CD4-positive, alpha-beta memory T cell (primary cell): ENCODE results near the gene HOXB9. TPM values are rescaled to one million over a fixed set of nuclear protein-coding genes. Genes with fewer than 3 reads are reported as not detected.

Experiments
- CTCF ChIA-PET: fragments of 350-600 bp; sonication (Branson Sonifier 250); formaldehyde crosslinking; loops from one replicate; lab custom pipeline; 2021; ENCODE audit warnings: inconsistent platforms; ENCODE audit not compliant: partially characterized antibody; lab: Charles Lee
- POLR2A ChIA-PET: fragments of 350-600 bp; sonication (Branson Sonifier 250); formaldehyde crosslinking; loops from one replicate; lab custom pipeline; 2021; ENCODE audit not compliant: partially characterized antibody; lab: Charles Lee
- DNase-seq, 5 donors: peaks; one replicate each; pipeline versions ENCODE4 v3.0.0 to v3.0.0-alpha.2; 2020 to 2022; ENCODE audit warnings: mixed read lengths in 1 of 5
- H3K27ac ChIP-seq: one replicate; pipeline ENCODE4 v1.7.0; 2013; ENCODE audit warnings: low read depth, low read length
- H3K27me3 ChIP-seq: 2 replicates; pipeline ENCODE4 v1.7.0; 2013; ENCODE audit warnings: mild to moderate bottlenecking, low read length, moderate library complexity; ENCODE audit not compliant: insufficient read depth
- H3K36me3 ChIP-seq: 2 replicates; pipeline ENCODE4 v1.7.0; 2013; ENCODE audit warnings: mild to moderate bottlenecking, low read length, moderate library complexity; ENCODE audit not compliant: insufficient read depth
- H3K4me1 ChIP-seq: 2 replicates; pipeline ENCODE4 v1.7.0; 2013; ENCODE audit warnings: mild to moderate bottlenecking, low read length, moderate library complexity; ENCODE audit not compliant: insufficient read depth
- H3K4me3 ChIP-seq, 2 donors: one replicate each; pipeline ENCODE4 v1.7.0; 2013; ENCODE audit warnings: low read length in 2 of 2, mild to moderate bottlenecking in 1 of 2
- H3K9me3 ChIP-seq, 2 donors: one replicate each; pipeline ENCODE4 v1.7.0; 2013; ENCODE audit warnings: low read length in 2 of 2, control low read depth in 1 of 2; ENCODE audit not compliant: control insufficient read depth in 1 of 2
- H3K27ac Mint-ChIP-seq, 7 donors: one replicate each; pipeline ENCODE4 v1.8.0; 2020 to 2021; ENCODE audit warnings: mixed read lengths in 7 of 7, mild to moderate bottlenecking in 6 of 7, inconsistent platforms in 3 of 7, moderate library complexity in 3 of 7
- H3K27me3 Mint-ChIP-seq, 2 donors: one replicate each; pipeline ENCODE4 v1.8.0; 2020 to 2021; ENCODE audit warnings: mixed read lengths in 2 of 2
- H3K36me3 Mint-ChIP-seq, 2 donors: one replicate each; pipeline ENCODE4 v1.8.0; 2020 to 2021; ENCODE audit warnings: mixed read lengths in 2 of 2, inconsistent platforms in 1 of 2, mild to moderate bottlenecking in 1 of 2
- H3K4me1 Mint-ChIP-seq, 4 donors: one replicate each; pipeline ENCODE4 v1.8.0; 2020 to 2021; ENCODE audit warnings: mixed read lengths in 4 of 4, mild to moderate bottlenecking in 1 of 4
- H3K4me3 Mint-ChIP-seq, 8 donors: one replicate each; pipeline ENCODE4 v1.8.0; 2020 to 2021; ENCODE audit warnings: mixed read lengths in 8 of 8, mild to moderate bottlenecking in 7 of 8, moderate library complexity in 6 of 8, inconsistent platforms in 3 of 8
- H3K9me3 Mint-ChIP-seq, 8 donors: one replicate each; pipeline ENCODE4 v1.8.0; 2020 to 2021; ENCODE audit warnings: mixed read lengths in 8 of 8, mild to moderate bottlenecking in 5 of 8, inconsistent platforms in 3 of 8, moderate library complexity in 1 of 8
- intact Hi-C: fragments of 100-400 bp; cut with micrococcal nuclease; formaldehyde crosslinking; loops from one replicate; pipeline ENCODE4 v1.15.1; 2023
- polyA plus RNA-seq, 2 donors: library from polyadenylated mRNA; unstranded; fragments of 300-500 nt; fragmentation: Illumina TruSeq; gene quantifications; one replicate each; pipeline ENCODE4 v1.2.3, GENCODE V29; 2021
- total RNA-seq, 2 experiments: library from RNA; stranded (reverse); gene quantifications; one replicate each; pipeline ENCODE4 v1.2.3, GENCODE V29; 2021

The HOXB9 gene
- total and polyA plus RNA-seq, 4 experiments from 2014 or later, result not detected

DNA sequence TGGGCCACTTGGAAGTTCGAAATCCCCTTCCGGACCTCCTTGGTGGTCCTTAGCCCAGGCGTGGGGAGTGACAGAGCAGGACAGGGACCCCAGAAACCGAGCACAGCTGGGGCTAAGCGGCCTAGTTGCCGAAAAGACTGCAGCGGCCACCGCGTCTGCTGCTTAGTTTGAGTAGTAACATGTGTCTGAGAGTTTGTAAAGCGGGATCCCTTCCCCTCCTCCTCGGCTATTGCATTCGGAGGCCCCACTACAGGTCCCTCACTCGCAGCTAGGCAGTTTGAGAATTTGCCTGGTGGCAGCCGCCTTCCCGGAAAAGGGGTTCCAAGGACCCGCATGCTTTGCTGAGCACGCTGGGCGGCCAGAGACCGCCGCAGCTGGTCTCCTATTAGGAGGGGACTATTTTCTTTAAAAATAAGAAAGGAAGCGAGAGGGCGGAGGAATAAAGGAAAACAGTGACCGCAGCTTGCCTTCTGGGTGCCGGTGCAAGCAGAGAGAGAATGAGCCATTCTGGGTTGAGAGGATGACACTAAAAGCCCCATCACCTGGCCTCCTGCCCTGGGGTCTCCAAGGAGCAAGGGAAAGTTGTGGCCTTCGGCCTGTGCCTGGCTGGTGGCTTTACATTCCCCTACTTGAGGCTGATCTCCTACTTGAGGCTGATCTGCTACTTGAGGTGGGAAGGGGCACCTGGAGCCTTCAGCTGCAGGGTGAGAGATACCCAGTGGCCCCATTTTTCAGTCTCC is 31.4 kb downstream of the HOXB9 start:
- Mint-ChIP-seq H3K9me3 (peaks cover 0 to 2% (median 0%) of the 10 kb centered on the region in 8 donors), H3K27ac (no peak overlapping the region), H3K4me1 (peaks cover 23 to 56% (median 42%) of the 10 kb centered on the region in 4 donors), H3K36me3 (no peaks in the 10 kb centered on the region), H3K27me3 (peaks cover 49 to 75% of the 10 kb centered on the region in 2 donors), H3K4me3 (peak overlapping the region in 1 of 8 donors; percentile 26)
- ChIA-PET POLR2A (no interaction called here), CTCF (interaction anchor here (0.7 to 6.0 kb wide), 10 partner anchors 24 to 515 kb away, joined by 3 to 59 read pairs (median 29); no protein-coding TSS in a partner anchor)
- no peak overlapping the region for H3K4me3 ChIP-seq
- no peak for DNase-seq
- no peaks in the 10 kb centered on the region for H3K36me3 ChIP-seq
- peaks cover 46% of the 10 kb centered on the region for H3K4me1 ChIP-seq
- intact Hi-C loops, result loop anchor here (1.0 to 5.0 kb wide), 2 partner anchors 102 to 567 kb away; no protein-coding TSS in a partner anchor
- no peaks in the 10 kb centered on the region for H3K9me3 ChIP-seq
- no peak overlapping the region for H3K27ac ChIP-seq
- peaks cover 53% of the 10 kb centered on the region for H3K27me3 ChIP-seq

DNA sequence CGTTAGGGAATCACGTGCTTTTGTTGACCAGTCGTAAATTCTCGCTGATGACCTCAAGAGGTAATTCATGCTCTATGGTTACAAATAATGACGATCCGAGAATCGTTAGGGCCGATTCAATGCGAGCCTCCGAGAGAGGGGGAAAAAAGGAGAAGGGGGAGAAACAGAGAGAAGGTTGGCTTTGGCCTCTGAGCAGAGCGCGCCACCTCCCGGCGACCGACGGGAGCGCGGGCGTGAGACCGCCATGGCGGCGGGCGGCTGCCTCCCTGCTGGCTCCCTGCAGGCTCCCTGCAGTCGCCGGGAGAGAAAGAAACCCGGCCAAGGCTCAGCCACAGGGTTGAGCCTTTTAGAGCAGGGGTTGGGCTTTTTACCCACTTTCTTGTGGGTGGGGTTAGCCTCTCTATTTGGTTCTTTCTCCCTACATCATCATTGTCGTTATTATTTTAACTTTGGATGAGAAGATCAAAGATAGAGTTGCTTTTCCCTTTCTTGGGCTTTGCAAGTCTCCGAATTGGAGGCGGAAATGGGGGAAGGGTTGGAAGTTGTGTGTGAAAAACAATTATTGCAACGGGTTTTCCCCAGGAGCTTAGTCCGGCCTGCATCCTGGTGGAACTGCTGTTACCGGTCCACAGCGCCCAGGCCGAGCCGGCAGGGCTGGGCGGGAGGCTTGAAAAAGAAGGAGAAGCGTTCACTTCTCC is 32.2 kb downstream of the HOXB9 start:
- peaks cover 23 to 55% (median 43%) of the 10 kb centered on the region in 4 donors for H3K4me1 Mint-ChIP-seq
- H3K4me3 ChIP-seq, result peak overlapping the region in 1 of 2 donors; percentile 30
- peaks cover 44 to 72% of the 10 kb centered on the region in 2 donors for H3K27me3 Mint-ChIP-seq

DNA sequence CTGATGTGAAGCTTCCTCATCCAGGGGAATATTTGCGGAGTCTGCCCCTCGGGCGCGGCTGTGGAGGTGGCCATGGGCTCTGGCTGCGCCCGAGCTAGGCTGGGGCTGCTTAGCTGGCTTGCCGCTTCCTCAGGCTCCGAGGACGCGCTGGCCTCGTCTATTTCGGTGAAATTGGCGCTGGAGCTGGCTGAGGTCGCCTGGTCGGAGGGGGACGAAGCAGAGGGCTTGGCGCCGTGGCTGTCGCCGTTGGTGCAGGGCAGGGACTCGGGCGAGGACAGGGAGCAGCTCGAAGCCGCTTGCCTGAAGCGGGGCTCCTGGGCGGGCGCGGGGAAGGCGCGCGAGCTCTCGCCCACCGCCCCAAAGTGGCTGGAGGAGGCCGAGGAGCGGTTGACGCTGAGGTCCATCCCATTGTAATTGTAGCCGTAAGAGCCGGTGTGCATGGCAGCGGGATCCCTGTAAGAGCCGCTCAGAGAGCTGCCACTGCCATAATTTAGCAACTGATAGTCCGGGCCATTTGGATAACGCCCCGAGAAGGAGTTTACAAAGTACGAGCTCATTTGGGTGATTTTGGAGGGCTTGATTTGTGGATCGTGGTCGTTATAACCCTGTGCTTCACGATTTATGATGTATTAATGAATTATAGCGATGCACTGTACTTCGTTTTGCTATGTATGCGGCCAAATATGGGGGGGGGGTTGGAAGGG is 32.9 kb downstream of the HOXB9 start, which contains the start of gene HOXB5:
TSS of gene HOXB5 (minus strand) at position 654 of the 704 bp plus-strand sequence. CDS start at position 557, 97 bp downstream.
- intact Hi-C loops, result loop anchor here (1.0 to 5.0 kb wide), 3 partner anchors 257 to 566 kb away; no protein-coding TSS in a partner anchor
- H3K4me1 Mint-ChIP-seq, result peaks cover 23 to 48% (median 39%) of the 10 kb centered on the region in 4 donors
- Histone ChIP-seq H3K4me3 (peak within 1 kb of the TSS in 1 of 2 donors; percentile 30), H3K9me3 (no peaks in the 10 kb centered on the region), H3K27ac (no peak within 1 kb of the TSS), H3K27me3 (peaks cover 46% of the 10 kb centered on the region), H3K36me3 (no peaks in the 10 kb centered on the region), H3K4me1 (peaks cover 39% of the 10 kb centered on the region)
- no peaks in the 10 kb centered on the region for H3K36me3 Mint-ChIP-seq
- POLR2A ChIA-PET, result interaction anchor here (0.5 to 1.9 kb wide), 16 partner anchors 11 to 513 kb away, joined by 3 to 8 read pairs (median 4); partner anchors contain the start of genes HOXB4, HOXB6 and HOXB9
- H3K27me3 Mint-ChIP-seq, result peaks cover 43 to 71% of the 10 kb centered on the region in 2 donors
- peaks cover 0 to 2% (median 0%) of the 10 kb centered on the region in 8 donors for H3K9me3 Mint-ChIP-seq
- H3K4me3 Mint-ChIP-seq, result peak within 1 kb of the TSS; percentile 80 to 92 (median 82)
- CTCF ChIA-PET, result interaction anchor here (0.6 to 6.0 kb wide), 61 partner anchors 14 to 1501 kb away, joined by 3 to 59 read pairs (median 4); partner anchors contain the start of genes HOXB8, LRRC46 and MRPL10
- DNase-seq, result no peak
- peak within 1 kb of the TSS in 1 of 7 donors; percentile 74 for H3K27ac Mint-ChIP-seq

More for the DNA sequence above, 32.2 kb downstream of the HOXB9 start:
- peak overlapping the region in 1 of 7 donors; percentile 74 for H3K27ac Mint-ChIP-seq
- H3K36me3 Mint-ChIP-seq, result no peaks in the 10 kb centered on the region
- peaks cover 47% of the 10 kb centered on the region for H3K27me3 ChIP-seq
- ChIA-PET CTCF (interaction anchor here (0.7 to 6.0 kb wide), 28 partner anchors 19 to 514 kb away, joined by 3 to 59 read pairs (median 5); partner anchors contain the start of gene HOXB8), POLR2A (interaction anchor here (0.5 to 1.6 kb wide), 7 partner anchors 11 to 272 kb away, joined by 3 to 5 read pairs (median 3); partner anchors contain the start of gene HOXB6)
- H3K36me3 ChIP-seq, result no peaks in the 10 kb centered on the region
- H3K4me1 ChIP-seq, result peaks cover 46% of the 10 kb centered on the region
- H3K27ac ChIP-seq, result no peak overlapping the region
- intact Hi-C loops, result loop anchor here (1.0 to 5.0 kb wide), 4 partner anchors 102 to 567 kb away; no protein-coding TSS in a partner anchor
- H3K9me3 Mint-ChIP-seq, result peaks cover 0 to 2% (median 0%) of the 10 kb centered on the region in 8 donors
- no peaks in the 10 kb centered on the region for H3K9me3 ChIP-seq
- H3K4me3 Mint-ChIP-seq, result peak overlapping the region; percentile 80 to 92 (median 82)
- DNase-seq, result peak; percentile 71 to 82 (median 77)

DNA sequence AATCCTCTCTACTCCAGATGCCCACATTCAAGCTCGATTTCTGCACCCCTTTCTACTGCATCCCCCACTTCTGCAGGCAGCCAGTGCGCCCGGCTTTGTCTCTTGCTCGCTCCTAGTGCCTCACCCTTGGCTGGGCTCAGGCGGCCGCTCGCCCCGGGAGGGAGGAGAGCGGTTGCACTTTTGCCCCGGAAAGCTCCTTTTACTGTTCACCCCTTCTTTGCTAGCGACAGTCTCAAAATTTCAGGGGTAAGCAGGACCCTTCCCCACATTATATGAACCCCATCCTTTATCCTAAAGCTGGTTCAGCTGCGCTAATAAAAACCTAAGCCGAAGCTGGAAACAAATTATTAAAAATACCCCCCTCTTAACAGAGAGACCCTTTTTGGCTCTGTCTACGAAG is 33.6 kb downstream of the HOXB9 start:
- peaks cover 0 to 2% (median 0%) of the 10 kb centered on the region in 8 donors for H3K9me3 Mint-ChIP-seq
- peaks cover 40 to 69% of the 10 kb centered on the region in 2 donors for H3K27me3 Mint-ChIP-seq
- DNase-seq, result no peak
- CTCF ChIA-PET, result interaction anchor here (0.6 to 6.0 kb wide), 51 partner anchors 13 to 1501 kb away, joined by 3 to 59 read pairs (median 4); partner anchors contain the start of gene HOXB8
- Histone ChIP-seq H3K4me1 (peaks cover 34% of the 10 kb centered on the region), H3K9me3 (no peaks in the 10 kb centered on the region), H3K27me3 (peaks cover 39% of the 10 kb centered on the region), H3K36me3 (no peaks in the 10 kb centered on the region), H3K27ac (no peak overlapping the region), H3K4me3 (no peak overlapping the region)
- no peaks in the 10 kb centered on the region for H3K36me3 Mint-ChIP-seq
- H3K4me1 Mint-ChIP-seq, result peaks cover 17 to 42% (median 33%) of the 10 kb centered on the region in 4 donors
- intact Hi-C loops, result loop anchor here (5.0 kb wide), 1 partner anchor 565 kb away; no protein-coding TSS in a partner anchor
- H3K4me3 Mint-ChIP-seq, result peak overlapping the region; percentile 45 to 92 (median 82)
- H3K27ac Mint-ChIP-seq, result peak overlapping the region in 1 of 7 donors; percentile 74
- POLR2A ChIA-PET, result interaction anchor here (0.8 to 1.9 kb wide), 12 partner anchors 14 to 299 kb away, joined by 3 to 8 read pairs (median 4); partner anchors contain the start of genes HOXB4 and HOXB9

DNA sequence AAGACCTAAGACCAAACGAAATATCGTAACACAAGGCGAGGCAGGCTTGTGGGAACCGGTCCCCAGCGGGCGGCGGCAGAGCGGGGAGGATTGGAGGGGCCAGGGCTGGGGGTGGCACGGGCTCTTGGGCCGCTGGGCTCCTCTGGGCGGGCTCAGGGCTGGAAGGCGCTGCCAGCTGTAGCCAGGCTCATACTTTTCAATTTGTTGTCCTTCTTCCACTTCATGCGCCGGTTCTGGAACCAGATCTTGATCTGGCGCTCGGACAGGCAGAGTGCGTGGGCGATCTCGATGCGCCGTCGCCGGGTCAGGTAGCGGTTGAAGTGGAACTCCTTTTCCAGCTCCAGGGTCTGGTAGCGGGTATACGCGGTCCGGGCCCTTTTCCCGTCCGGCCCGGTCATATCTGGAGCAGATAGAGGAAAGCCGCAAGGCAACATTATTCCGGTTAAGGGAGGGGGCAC is 34.1 kb downstream of the HOXB9 start:
- ChIA-PET POLR2A (interaction anchor here (1.0 to 1.9 kb wide), 6 partner anchors 13 to 298 kb away, joined by 4 to 8 read pairs (median 4); partner anchors contain the start of gene HOXB4), CTCF (interaction anchor here (0.9 to 6.0 kb wide), 23 partner anchors 13 to 567 kb away, joined by 3 to 59 read pairs (median 6); partner anchors contain the start of gene HOXB8)
- peaks cover 39% of the 10 kb centered on the region for H3K27me3 ChIP-seq

More for the DNA sequence above, 34.1 kb downstream of the HOXB9 start:
- H3K36me3 ChIP-seq, result no peaks in the 10 kb centered on the region
- intact Hi-C loops, result loop anchor here (5.0 kb wide), 1 partner anchor 565 kb away; no protein-coding TSS in a partner anchor
- H3K36me3 Mint-ChIP-seq, result no peaks in the 10 kb centered on the region
- H3K9me3 Mint-ChIP-seq, result peaks cover 0 to 2% (median 0%) of the 10 kb centered on the region in 8 donors
- no peak overlapping the region for H3K27ac Mint-ChIP-seq
- H3K9me3 ChIP-seq, result no peaks in the 10 kb centered on the region
- DNase-seq, result no peak
- no peak overlapping the region for H3K4me3 ChIP-seq
- no peak overlapping the region for H3K27ac ChIP-seq
- peaks cover 15 to 40% (median 30%) of the 10 kb centered on the region in 4 donors for H3K4me1 Mint-ChIP-seq
- H3K4me3 Mint-ChIP-seq, result peak overlapping the region in 2 of 8 donors; percentile 35 to 80
- H3K4me1 ChIP-seq, result peaks cover 29% of the 10 kb centered on the region
- H3K27me3 Mint-ChIP-seq, result peaks cover 41 to 69% of the 10 kb centered on the region in 2 donors
